ENCODE data around the gene ARFIP1.
"Not testable (repeated sequence)": the region's sequence is repeated elsewhere in the genome, so short reads cannot be mapped to it uniquely, and the experiment has no call there.

Gene ARFIP1

GRCh38 chr4:152849350-152849749, 69.6 kb downstream of the ARFIP1 start:
- ChIA-PET POLR2A (no interaction called here), CTCF (interaction anchor here (1.1 to 7.1 kb wide), 3 partner anchors 235 to 288 kb away, joined by 3 to 76 read pairs (median 32); no protein-coding TSS in a partner anchor)
- DNase-seq (ENCODE audit: extremely low spot score) = no peak
- no peak for TF ChIP-seq CTCF (IDR thresholded peaks at IDR 0.05; ENCODE audit: control extremely low read depth, extremely low read depth, low read depth, missing control alignments)

- no peak for TF ChIP-seq CTCF (IDR thresholded peaks at IDR 0.05; ENCODE audit: control extremely low read depth, extremely low read depth, low read depth, missing control alignments)
- no peak for DNase-seq (ENCODE audit: extremely low spot score)
- ChIA-PET CTCF (interaction anchor here (4.8 to 7.1 kb wide), 2 partner anchors 234 to 276 kb away, joined by 32 to 76 read pairs; no protein-coding TSS in a partner anchor), POLR2A (no interaction called here)
These were observed 70.6 kb downstream of the ARFIP1 start for GRCh38 chr4:152850377-152850776.

- no peak for TF ChIP-seq CTCF (IDR thresholded peaks at IDR 0.05; ENCODE audit: control extremely low read depth, extremely low read depth, low read depth, missing control alignments)
- POLR2A ChIA-PET = no interaction called here
- CTCF ChIA-PET = interaction anchor here (4.8 to 7.1 kb wide), 2 partner anchors 233 to 276 kb away, joined by 32 to 76 read pairs; no protein-coding TSS in a partner anchor
- no peak for DNase-seq (ENCODE audit: extremely low spot score)
These were observed 71.5 kb downstream of the ARFIP1 start for GRCh38 chr4:152851226-152851625.

- ChIA-PET CTCF (interaction anchor here (7.1 kb wide), 1 partner anchor 231 kb away, joined by 76 read pairs; no protein-coding TSS in a partner anchor), POLR2A (no interaction called here)
- no peak for DNase-seq (ENCODE audit: extremely low spot score)
- no peak for TF ChIP-seq CTCF (IDR thresholded peaks at IDR 0.05; ENCODE audit: control extremely low read depth, extremely low read depth, low read depth, missing control alignments)
These were observed 73.5 kb downstream of the ARFIP1 start for GRCh38 chr4:152853293-152853692.

- CTCF ChIA-PET = not testable (repeated sequence)
These were observed 74.3 kb downstream of the ARFIP1 start for GRCh38 chr4:152854016-152854415.

GRCh38 chr4:152856960-152857359, 77.2 kb downstream of the ARFIP1 start:
- DNase-seq (ENCODE audit: extremely low spot score) = no peak
- CTCF ChIA-PET = interaction anchor here (1.3 to 1.5 kb wide), 2 partner anchors 13 to 229 kb away, joined by 3 read pairs; no protein-coding TSS in a partner anchor
- TF ChIP-seq CTCF (IDR thresholded peaks at IDR 0.05; ENCODE audit: control extremely low read depth, extremely low read depth, low read depth, missing control alignments) = no peak
- POLR2A ChIA-PET = no interaction called here

More at GRCh38 chr4:152854016-152854415, 74.3 kb downstream of the ARFIP1 start:
- POLR2A ChIA-PET; DNase-seq (ENCODE audit: extremely low spot score): not testable (repeated sequence)

GRCh38 chr4:152858934-152859333, 79.2 kb downstream of the ARFIP1 start:
- POLR2A ChIA-PET = no interaction called here
- no peak for DNase-seq (ENCODE audit: extremely low spot score)
- TF ChIP-seq CTCF (IDR thresholded peaks at IDR 0.05; ENCODE audit: control extremely low read depth, extremely low read depth, low read depth, missing control alignments) = no peak
- CTCF ChIA-PET = interaction anchor here (0.7 kb wide), 1 partner anchor 9 kb away, joined by 3 read pairs; no protein-coding TSS in a partner anchor

All from GM10248 (cell line).